Trophoblast cell (in vitro differentiated cells and primary cell): Measurements from ENCODE around the gene PLEKHM2.
"Not testable (repeated sequence)": the region's sequence is repeated elsewhere in the genome, so short reads cannot be mapped to it uniquely, and the experiment has no call there.

Experiments
- DNase-seq, 2 donors: peaks; one replicate each; pipeline ENCODE4 v3.0.0-alpha.2; 2016
- H2AFZ ChIP-seq: 2 replicates; pipeline ENCODE4 v1.6.1; 2013; ENCODE audit warnings: low read length, moderate library complexity, mild to moderate bottlenecking; ENCODE audit not compliant: insufficient read depth, poor library complexity
- H2AK5ac ChIP-seq: 2 replicates; pipeline ENCODE4 v1.6.1; 2013; ENCODE audit warnings: mild to moderate bottlenecking, low read length
- H2BK120ac ChIP-seq: 2 replicates; pipeline ENCODE4 v1.6.1; 2013; ENCODE audit warnings: low read length, mild to moderate bottlenecking, moderate library complexity; ENCODE audit not compliant: insufficient read depth, poor library complexity
- H2BK12ac ChIP-seq: 2 replicates; pipeline ENCODE4 v1.6.1; 2013; ENCODE audit warnings: mild to moderate bottlenecking, low read length, moderate library complexity
- H2BK5ac ChIP-seq: 2 replicates; pipeline ENCODE4 v1.6.1; 2013; ENCODE audit warnings: low read length, low read depth, moderate library complexity, mild to moderate bottlenecking; ENCODE audit not compliant: poor library complexity
- H3K14ac ChIP-seq: 2 replicates; pipeline ENCODE4 v1.6.1; 2013; ENCODE audit warnings: mild to moderate bottlenecking, low read length
- H3K18ac ChIP-seq: 2 replicates; pipeline ENCODE4 v1.6.1; 2013; ENCODE audit warnings: mild to moderate bottlenecking, low read length
- H3K23ac ChIP-seq: 2 replicates; pipeline ENCODE4 v1.6.1; 2013; ENCODE audit warnings: low read length
- H3K27ac ChIP-seq: 2 replicates; pipeline ENCODE4 v1.5.1; 2013; ENCODE audit warnings: low read depth, mild to moderate bottlenecking, inconsistent platforms, low read length, moderate library complexity
- H3K27me3 ChIP-seq: 2 replicates; pipeline ENCODE4 v1.6.1; 2013; ENCODE audit warnings: inconsistent platforms, mild to moderate bottlenecking, low read length, moderate library complexity; ENCODE audit not compliant: insufficient read depth
- H3K36me3 ChIP-seq, 2 experiments: 1 replicate in 1 of 2; 2 replicates in 1 of 2; pipeline ENCODE4 v1.6.1; 2013; ENCODE audit warnings: low read length in 2 of 2, mild to moderate bottlenecking in 2 of 2, moderate library complexity in 1 of 2; ENCODE audit not compliant: insufficient read depth in 2 of 2, control insufficient read depth in 1 of 2
- H3K4ac ChIP-seq: 2 replicates; pipeline ENCODE4 v1.6.1; 2013; ENCODE audit warnings: low read depth, mild to moderate bottlenecking, low read length, moderate library complexity
- H3K4me1 ChIP-seq, 2 experiments: 1 replicate in 1 of 2; 2 replicates in 1 of 2; pipeline ENCODE4 v1.6.1; 2013; ENCODE audit warnings: low read length in 2 of 2, mild to moderate bottlenecking in 2 of 2, moderate library complexity in 1 of 2; ENCODE audit not compliant: insufficient read depth in 2 of 2, control insufficient read depth in 1 of 2
- H3K4me2 ChIP-seq: 2 replicates; pipeline ENCODE4 v1.6.1; 2013; ENCODE audit warnings: inconsistent platforms, mild to moderate bottlenecking, low read length, moderate library complexity
- H3K4me3 ChIP-seq: 2 replicates; pipeline ENCODE4 v1.5.1; 2013; ENCODE audit warnings: mild to moderate bottlenecking, low read depth, low read length, inconsistent platforms
- H3K79me1 ChIP-seq: one replicate; pipeline ENCODE4 v1.6.1; 2013; ENCODE audit warnings: low read length
- H3K79me2 ChIP-seq: 2 replicates; pipeline ENCODE4 v1.6.1; 2013; ENCODE audit warnings: low read length, mild to moderate bottlenecking; ENCODE audit not compliant: control insufficient read depth, insufficient read depth, poor library complexity
- H3K9ac ChIP-seq: 2 replicates; pipeline ENCODE4 v1.6.1; 2013; ENCODE audit warnings: mild to moderate bottlenecking, low read length
- H3K9me3 ChIP-seq: 2 replicates; pipeline ENCODE4 v1.6.1; 2013; ENCODE audit warnings: low read depth, mild to moderate bottlenecking, control low read depth, inconsistent platforms, low read length; ENCODE audit not compliant: insufficient read depth
- H4K12ac ChIP-seq: 2 replicates; pipeline ENCODE4 v1.6.1; 2013; ENCODE audit warnings: low read depth, mild to moderate bottlenecking, low read length, moderate library complexity
- H4K8ac ChIP-seq: 2 replicates; pipeline ENCODE4 v1.6.1; 2013; ENCODE audit warnings: low read depth, mild to moderate bottlenecking, low read length, moderate library complexity
- H4K91ac ChIP-seq: one replicate; pipeline ENCODE4 v1.6.1; 2013; ENCODE audit warnings: low read depth, mild to moderate bottlenecking, low read length, moderate library complexity
- WGBS: extraction: QIAGEN DNeasy Blood & Tissue Kit; methylation state at CpG from one replicate; pipeline ENCODE4 v1.1.7; 2013; ENCODE audit warnings: missing lambda C conversion rate; ENCODE audit not compliant: insufficient read length, insufficient coverage; ENCODE audit errors: extremely low coverage; 5-methylcytosine and 5-hydroxymethylcytosine counted together

The PLEKHM2 gene

GRCh38 chr1:15652130-15652529 is 32.0 kb upstream of the PLEKHM2 start:
- H2AFZ ChIP-seq, H3K27me3 ChIP-seq, H3K14ac ChIP-seq, H3K9me3 ChIP-seq, H4K91ac ChIP-seq, H3K4me1 ChIP-seq, H3K18ac ChIP-seq, H2BK120ac ChIP-seq, H3K4ac ChIP-seq, H2BK5ac ChIP-seq, H3K23ac ChIP-seq, H3K9ac ChIP-seq, H2BK12ac ChIP-seq, H3K79me1 ChIP-seq, H3K79me2 ChIP-seq, H3K4me2 ChIP-seq, H4K8ac ChIP-seq, H3K27ac ChIP-seq, H4K12ac ChIP-seq, H2AK5ac ChIP-seq, DNase-seq, H3K4me3 ChIP-seq: not testable (repeated sequence)
- peaks cover 31 to 36% of the 10 kb centered on the region in 2 experiments for H3K36me3 ChIP-seq
- no CpG with 5 or more reads among the region's 6 CpGs for WGBS

DNA sequence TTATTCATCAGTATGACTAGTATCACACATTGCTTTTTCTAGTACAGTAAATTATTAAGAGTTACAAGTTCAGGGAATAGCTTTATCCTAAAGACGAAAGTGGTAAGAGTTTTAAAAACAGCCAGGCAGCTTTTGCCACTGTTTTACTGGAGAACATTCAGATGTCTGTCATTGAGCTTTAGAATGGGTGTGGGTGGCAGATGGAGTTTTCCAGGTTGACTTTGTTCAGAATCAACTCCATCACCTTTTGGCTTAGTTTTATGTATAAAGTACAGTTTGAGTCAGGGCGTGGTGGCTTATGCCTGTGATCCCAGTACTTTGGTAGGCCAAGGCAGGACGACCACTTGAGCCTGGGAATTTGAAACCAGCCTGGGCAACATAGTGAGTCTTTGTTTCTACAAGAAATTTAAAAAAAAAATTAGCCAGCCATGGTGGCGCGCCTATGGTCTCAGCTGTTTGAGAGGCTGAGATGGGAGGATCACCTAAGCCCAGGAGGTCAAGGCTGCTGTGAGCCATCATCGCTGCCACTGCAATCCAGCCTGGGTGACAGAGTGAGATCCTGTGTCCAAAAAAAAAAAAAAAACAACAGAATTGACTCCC is 29.9 kb upstream of the PLEKHM2 start:
- Histone ChIP-seq H3K4me2 (no peak overlapping the region), H2BK120ac (no peak overlapping the region), H3K9ac (no peak overlapping the region), H3K4me1 (no peaks in the 10 kb centered on the region), H3K14ac (no peak overlapping the region), H4K91ac (no peak overlapping the region), H4K8ac (no peak overlapping the region), H3K9me3 (no peaks in the 10 kb centered on the region), H2BK5ac (no peak overlapping the region), H2BK12ac (no peak overlapping the region), H2AK5ac (no peak overlapping the region), H3K79me1 (no peaks in the 10 kb centered on the region), H3K23ac (no peak overlapping the region), H2AFZ (no peak overlapping the region), H3K4me3 (no peak overlapping the region), H3K79me2 (no peaks in the 10 kb centered on the region), H3K4ac (no peak overlapping the region), H3K27ac (no peak overlapping the region), H4K12ac (no peak overlapping the region), H3K36me3 (peaks cover 31 to 36% of the 10 kb centered on the region in 2 experiments), H3K27me3 (no peaks in the 10 kb centered on the region), H3K18ac (no peak overlapping the region)
- WGBS, result no CpG with 5 or more reads among the region's 6 CpGs
- DNase-seq, result no peak

- Histone ChIP-seq H3K27ac (no peak overlapping the region), H2BK12ac (no peak overlapping the region), H3K4ac (no peak overlapping the region), H3K27me3 (no peaks in the 10 kb centered on the region), H3K4me2 (no peak overlapping the region), H4K8ac (no peak overlapping the region), H3K14ac (no peak overlapping the region), H3K79me2 (no peaks in the 10 kb centered on the region), H3K4me1 (no peaks in the 10 kb centered on the region), H4K12ac (no peak overlapping the region), H3K18ac (no peak overlapping the region), H2BK5ac (no peak overlapping the region), H2AK5ac (no peak overlapping the region), H2AFZ (no peak overlapping the region), H3K9me3 (no peaks in the 10 kb centered on the region), H2BK120ac (no peak overlapping the region), H3K36me3 (peaks cover 27 to 42% of the 10 kb centered on the region in 2 experiments), H3K9ac (no peak overlapping the region), H4K91ac (no peak overlapping the region), H3K23ac (no peak overlapping the region), H3K4me3 (no peak overlapping the region), H3K79me1 (no peaks in the 10 kb centered on the region)
- WGBS, result no CpG with 5 or more reads among the region's 3 CpGs
- DNase-seq, result no peak
Observed at GRCh38 chr1:15656464-15656863, 27.7 kb upstream of the PLEKHM2 start.

- H3K27me3 ChIP-seq, result no peaks in the 10 kb centered on the region
- H3K36me3 ChIP-seq, result peaks cover 24 to 39% of the 10 kb centered on the region in 2 experiments
- H3K27ac ChIP-seq, result no peak overlapping the region
- H4K8ac ChIP-seq, result no peak overlapping the region
- H3K9me3 ChIP-seq, result no peaks in the 10 kb centered on the region
- no peak for DNase-seq
- no peak overlapping the region for H3K9ac ChIP-seq
- no peak overlapping the region for H2AFZ ChIP-seq
- no peak overlapping the region for H3K4me3 ChIP-seq
- WGBS, result no CpG with 5 or more reads among the region's 1 CpG
- H3K23ac ChIP-seq, result no peak overlapping the region
- H4K12ac ChIP-seq, result no peak overlapping the region
- no peak overlapping the region for H2BK120ac ChIP-seq
- no peak overlapping the region for H2BK5ac ChIP-seq
- H3K4me2 ChIP-seq, result no peak overlapping the region
- no peaks in the 10 kb centered on the region for H3K4me1 ChIP-seq
- H3K4ac ChIP-seq, result no peak overlapping the region
- no peak overlapping the region for H2AK5ac ChIP-seq
- no peaks in the 10 kb centered on the region for H3K79me2 ChIP-seq
- no peaks in the 10 kb centered on the region for H3K79me1 ChIP-seq
- H3K18ac ChIP-seq, result no peak overlapping the region
- no peak overlapping the region for H4K91ac ChIP-seq
- no peak overlapping the region for H2BK12ac ChIP-seq
- H3K14ac ChIP-seq, result no peak overlapping the region
Observed at GRCh38 chr1:15657021-15657420, 27.1 kb upstream of the PLEKHM2 start.
